Measurements from ENCODE around the gene RIPK3. TPM values are rescaled to one million over a fixed set of nuclear protein-coding genes. Genes with fewer than 3 reads are reported as not detected.

Gene RIPK3
- total RNA-seq, 2 experiments from 2014 or later = 5.9 to 6.5 TPM

GRCh38 chr14:24369907-24370687 is 30.3 kb upstream of the RIPK3 start:
- ATAC-seq (no peak), DNase-seq (no peak)
- ChIA-PET CTCF (interaction anchor here (1.0 to 6.3 kb wide), 4 partner anchors 13 to 61 kb away, joined by 3 to 30 read pairs (median 15); partner anchors contain the start of gene ADCY4), POLR2A (interaction anchor here (1.6 kb wide), 1 partner anchor 60 kb away, joined by 4 read pairs; the partner anchor contains the start of gene KHNYN)
- no peak for TF ChIP-seq CTCF (IDR thresholded peaks at IDR 0.05)
- peaks cover 30% of the 10 kb centered on the region for H3K4me1 Mint-ChIP-seq (ENCODE audit: low read depth)
- H3K36me3 Mint-ChIP-seq (ENCODE audit: low read depth) = no peaks in the 10 kb centered on the region
- no peaks in the 10 kb centered on the region for H3K9me3 Mint-ChIP-seq
- H3K27me3 Mint-ChIP-seq = peaks cover 30% of the 10 kb centered on the region
- no peak overlapping the region for H3K4me3 Mint-ChIP-seq
- intact Hi-C loops (cut with micrococcal nuclease) = loop anchor here (5.0 kb wide), 2 partner anchors 33 to 62 kb away; partner anchors contain the start of genes ADCY4 and RIPK3
- no peak overlapping the region for H3K27ac Mint-ChIP-seq

DNA sequence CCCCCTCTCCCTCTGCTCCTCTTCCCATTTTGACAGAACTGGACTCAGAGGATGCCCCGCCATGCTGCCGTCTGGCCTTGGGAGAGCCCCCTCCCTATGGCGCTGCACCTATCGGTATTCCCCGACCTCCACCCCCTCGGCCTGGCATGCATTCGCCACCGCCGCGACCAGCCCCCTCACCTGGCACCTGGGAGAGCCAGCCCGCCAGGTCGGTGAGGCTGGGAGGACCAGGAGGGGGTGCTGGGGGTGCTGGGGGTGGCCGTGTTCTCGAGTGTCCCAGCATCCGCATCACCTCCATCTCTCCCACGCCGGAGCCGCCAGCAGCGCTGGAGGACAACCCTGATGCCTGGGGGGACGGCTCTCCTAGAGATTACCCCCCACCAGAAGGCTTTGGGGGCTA is 29.7 kb upstream of the RIPK3 start:
- TF ChIP-seq CTCF (IDR thresholded peaks at IDR 0.05) = no peak
- DNase-seq (no peak), ATAC-seq (no peak)
- Mint-ChIP-seq H3K9me3 (no peaks in the 10 kb centered on the region), H3K27me3 (peaks cover 33% of the 10 kb centered on the region), H3K36me3 (ENCODE audit: low read depth) (no peaks in the 10 kb centered on the region), H3K27ac (no peak overlapping the region), H3K4me3 (peak overlapping the region; percentile 17), H3K4me1 (ENCODE audit: low read depth) (peaks cover 32% of the 10 kb centered on the region)
- intact Hi-C loops (cut with micrococcal nuclease) = loop anchor here (5.0 kb wide), 1 partner anchor 63 kb away; no protein-coding TSS in a partner anchor
- POLR2A ChIA-PET = no interaction called here
- CTCF ChIA-PET = interaction anchor here (6.3 kb wide), 1 partner anchor 36 kb away, joined by 30 read pairs; the partner anchor contains the start of gene ADCY4

- peak; percentile 48 for ATAC-seq
- peaks cover 33% of the 10 kb centered on the region for H3K27me3 Mint-ChIP-seq
- POLR2A ChIA-PET = interaction anchor here (1.4 kb wide), 1 partner anchor 62 kb away, joined by 7 read pairs; the partner anchor contains the start of genes CBLN3 and KHNYN
These were observed 28.9 kb upstream of the RIPK3 start for GRCh38 chr14:24368562-24369252.

GRCh38 chr14:24368212-24368561 is 28.4 kb upstream of the RIPK3 start:
- ChIA-PET POLR2A (interaction anchor here (1.4 kb wide), 1 partner anchor 62 kb away, joined by 7 read pairs; the partner anchor contains the start of genes CBLN3 and KHNYN), CTCF (interaction anchor here (1.4 to 6.3 kb wide), 2 partner anchors 34 to 63 kb away, joined by 7 to 30 read pairs; partner anchors contain the start of gene ADCY4)
- Mint-ChIP-seq H3K36me3 (ENCODE audit: low read depth) (no peaks in the 10 kb centered on the region), H3K4me1 (ENCODE audit: low read depth) (peaks cover 32% of the 10 kb centered on the region), H3K27ac (no peak overlapping the region), H3K9me3 (no peaks in the 10 kb centered on the region), H3K4me3 (peak overlapping the region; percentile 61), H3K27me3 (peaks cover 35% of the 10 kb centered on the region)
- no peak for ATAC-seq
- TF ChIP-seq CTCF (IDR thresholded peaks at IDR 0.05) = no peak
- no peak for DNase-seq
- intact Hi-C loops (cut with micrococcal nuclease) = loop anchor here (5.0 kb wide), 1 partner anchor 64 kb away; no protein-coding TSS in a partner anchor

More at GRCh38 chr14:24368562-24369252, 28.9 kb upstream of the RIPK3 start:
- DNase-seq = peak; percentile 66
- Mint-ChIP-seq H3K27ac (no peak overlapping the region), H3K4me3 (peak overlapping the region; percentile 61), H3K9me3 (no peaks in the 10 kb centered on the region), H3K4me1 (ENCODE audit: low read depth) (peaks cover 32% of the 10 kb centered on the region), H3K36me3 (ENCODE audit: low read depth) (no peaks in the 10 kb centered on the region)
- intact Hi-C loops (cut with micrococcal nuclease) = loop anchor here (5.0 kb wide), 1 partner anchor 64 kb away; no protein-coding TSS in a partner anchor
- CTCF ChIA-PET = interaction anchor here (1.4 to 6.3 kb wide), 2 partner anchors 35 to 62 kb away, joined by 7 to 30 read pairs; partner anchors contain the start of gene ADCY4
- no peak for TF ChIP-seq CTCF (IDR thresholded peaks at IDR 0.05)
